Activated T-helper 2 cell treated with anti-CD3 and anti-CD28 coated beads, Interferon-gamma antibody, Interleukin-2, Interleukin-4, amounts not matched to agents 10 μg/mL and 5 μg/mL and 100 μg/mL, durations not matched to agents 14 hours and 24 hours and 36 hours (primary cell): Measurements from ENCODE around the gene ZNF581. TPM values are rescaled to one million over a fixed set of nuclear protein-coding genes. Genes with fewer than 3 reads are reported as not detected.

Experiments
- DNase-seq: peaks from one replicate; pipeline ENCODE4 v3.0.0; 2021; ENCODE audit warnings: low spot score
- H3K27ac Mint-ChIP-seq: one replicate; pipeline ENCODE4 v1.8.0; 2021; ENCODE audit warnings: mixed read lengths
- H3K27me3 Mint-ChIP-seq: one replicate; pipeline ENCODE4 v1.8.0; 2021; ENCODE audit warnings: low read depth, mixed read lengths
- H3K36me3 Mint-ChIP-seq: one replicate; pipeline ENCODE4 v1.8.0; 2021; ENCODE audit warnings: low read depth, mixed read lengths
- H3K4me1 Mint-ChIP-seq: one replicate; pipeline ENCODE4 v1.8.0; 2021; ENCODE audit warnings: low read depth, mixed read lengths
- H3K4me3 Mint-ChIP-seq: one replicate; pipeline ENCODE4 v1.8.0; 2021; ENCODE audit warnings: low read depth, mild to moderate bottlenecking, moderate library complexity, mixed read lengths
- H3K9me3 Mint-ChIP-seq: one replicate; pipeline ENCODE4 v1.8.0; 2021; ENCODE audit warnings: mixed read lengths
- intact Hi-C: fragments of 100-400 bp; cut with micrococcal nuclease; formaldehyde crosslinking; loops from one replicate; pipeline ENCODE4 v1.15.1; 2023
- total RNA-seq: library from RNA; stranded (reverse); gene quantifications from 2 replicates; pipeline ENCODE4 v1.2.3, GENCODE V29; 2022

The ZNF581 gene, protein sequence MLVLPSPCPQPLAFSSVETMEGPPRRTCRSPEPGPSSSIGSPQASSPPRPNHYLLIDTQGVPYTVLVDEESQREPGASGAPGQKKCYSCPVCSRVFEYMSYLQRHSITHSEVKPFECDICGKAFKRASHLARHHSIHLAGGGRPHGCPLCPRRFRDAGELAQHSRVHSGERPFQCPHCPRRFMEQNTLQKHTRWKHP
- total RNA-seq = 26.6 and 27.0 TPM in 2 replicates

DNA sequence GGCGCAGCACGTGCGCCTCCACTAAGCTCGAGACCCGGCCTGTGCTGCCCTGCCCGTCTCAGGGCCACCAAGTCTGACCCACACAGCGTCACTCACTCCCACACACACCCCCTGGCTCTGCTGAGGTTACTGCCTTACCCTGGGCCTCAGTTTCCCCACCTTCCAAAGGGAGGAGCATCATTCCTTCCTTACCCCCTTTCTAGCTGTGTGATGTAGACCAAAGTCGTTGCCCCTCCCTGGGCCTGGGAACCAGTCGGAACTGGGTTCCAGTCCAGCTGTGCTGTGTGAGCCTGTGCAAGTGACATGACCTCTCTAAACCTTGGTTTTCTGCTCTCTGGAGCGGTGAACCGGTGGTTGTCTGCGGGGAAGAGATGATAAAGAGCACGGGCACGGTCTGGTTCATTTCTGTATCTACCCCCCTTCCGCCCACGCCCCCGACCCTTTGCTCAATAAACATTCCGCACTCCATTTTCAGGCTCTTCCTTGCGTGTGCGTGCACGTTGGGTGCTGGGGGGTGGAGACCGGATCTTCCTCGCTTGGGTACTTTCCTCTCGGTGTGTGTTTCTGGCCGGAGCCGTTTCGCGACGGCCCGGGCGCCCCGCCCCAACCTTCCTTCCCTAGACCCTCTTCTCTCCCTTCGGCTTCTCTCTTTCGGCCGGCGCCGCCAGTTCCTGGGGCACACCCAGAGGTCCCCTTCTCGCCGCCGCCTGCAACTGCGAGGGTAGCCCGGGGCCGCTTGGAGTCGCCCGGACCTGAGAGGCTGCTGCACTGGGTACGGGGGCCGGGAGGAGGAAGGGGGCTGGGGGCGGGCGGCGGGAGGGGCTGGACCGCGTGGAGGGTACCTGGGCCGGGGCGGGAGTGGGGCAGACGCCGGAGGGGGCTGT is at the start of gene ZNF581:
ZNF581 (plus strand) TSS at position 647 of the 884 bp plus-strand sequence. CDS start 923 bp downstream, outside the sequence.
- Mint-ChIP-seq H3K27me3 (no peaks in the 10 kb centered on the region), H3K9me3 (no peaks in the 10 kb centered on the region), H3K4me1 (peaks cover 36% of the 10 kb centered on the region), H3K4me3 (peak within 1 kb of the TSS; percentile 99), H3K27ac (peak within 1 kb of the TSS; percentile 97), H3K36me3 (peaks cover 58% of the 10 kb centered on the region)
- peak; percentile 77 for DNase-seq
- intact Hi-C loops = loop anchor here (1.0 to 10.0 kb wide), 6 partner anchors 8 to 388 kb away; partner anchors contain the start of genes EPN1, FIZ1, PPP6R1 and RPL28

DNA sequence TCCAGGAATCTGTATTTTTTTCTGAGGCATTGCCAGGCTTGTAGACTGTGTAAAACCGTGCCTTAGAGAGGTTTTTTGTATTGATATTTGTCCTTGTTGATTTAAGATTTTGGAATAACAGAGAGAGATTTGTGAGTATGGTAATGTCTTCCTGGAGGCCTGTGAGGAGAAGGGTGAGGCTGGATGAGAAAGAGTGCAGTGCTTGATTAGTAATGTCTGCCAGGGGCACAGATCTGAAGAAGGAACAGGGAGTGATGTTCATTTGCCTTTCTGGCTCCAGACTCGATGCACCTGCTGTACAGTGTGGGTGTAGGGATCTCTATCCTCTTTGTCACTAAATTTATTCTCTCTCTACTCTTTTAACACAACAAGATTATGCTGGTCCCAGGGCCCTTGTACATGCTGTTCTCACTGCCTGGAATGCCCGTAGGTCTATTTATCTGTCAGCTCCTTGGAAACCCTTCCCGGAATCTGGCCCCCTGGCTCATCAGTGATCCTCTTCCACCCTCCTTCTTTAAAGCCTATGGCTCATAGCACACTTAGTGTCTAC is 48.4 kb upstream of the ZNF581 start:
- DNase-seq = no peak
- Mint-ChIP-seq H3K9me3 (no peaks in the 10 kb centered on the region), H3K27me3 (no peaks in the 10 kb centered on the region), H3K27ac (no peak overlapping the region), H3K4me1 (peaks cover 7% of the 10 kb centered on the region), H3K36me3 (peaks cover 49% of the 10 kb centered on the region), H3K4me3 (no peak overlapping the region)
- intact Hi-C loops = no loop called here

DNA sequence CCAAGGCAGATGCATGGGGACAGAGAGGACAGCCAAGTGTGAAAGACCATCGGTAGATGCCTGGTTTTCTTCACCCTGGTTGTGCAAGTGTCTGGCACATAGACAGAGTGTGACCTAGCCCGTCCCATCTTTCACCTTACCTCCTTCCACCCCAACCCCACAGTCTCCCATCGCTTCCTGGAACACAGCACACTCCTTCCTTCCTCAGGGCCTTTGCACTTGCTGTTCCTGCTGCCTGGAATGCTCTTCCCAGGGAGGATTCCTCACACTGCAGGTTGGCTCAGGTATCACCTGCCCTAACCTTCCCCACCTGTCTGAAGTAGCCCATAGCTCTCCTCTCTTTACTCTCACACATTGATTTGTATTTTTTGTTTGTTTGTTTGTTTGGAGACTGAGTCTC is 47.1 kb upstream of the ZNF581 start:
- Mint-ChIP-seq H3K4me3 (no peak overlapping the region), H3K9me3 (no peaks in the 10 kb centered on the region), H3K27me3 (no peaks in the 10 kb centered on the region), H3K27ac (no peak overlapping the region), H3K36me3 (peaks cover 47% of the 10 kb centered on the region), H3K4me1 (peaks cover 12% of the 10 kb centered on the region)
- intact Hi-C loops = no loop called here
- no peak for DNase-seq

DNA sequence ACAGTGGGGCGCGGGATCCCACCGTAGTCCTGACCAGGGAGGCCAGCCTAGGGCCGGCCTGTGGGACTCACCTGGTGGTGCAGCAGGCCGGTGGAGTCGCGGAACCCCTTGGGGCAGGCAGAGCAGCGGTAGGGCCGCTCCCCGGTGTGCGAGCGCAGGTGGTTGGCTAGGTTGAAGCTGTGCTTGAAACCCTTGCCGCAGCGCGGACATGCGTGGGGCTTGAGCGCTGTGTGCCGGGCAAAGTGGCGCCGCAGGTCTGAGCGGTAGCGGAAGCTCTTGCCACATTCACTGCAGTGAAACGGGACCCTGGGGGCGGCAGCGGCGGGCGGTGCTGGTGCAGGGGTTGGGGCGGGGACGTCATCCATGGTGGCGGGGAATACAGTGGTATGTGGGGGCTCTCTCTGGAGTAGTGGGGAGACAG is 45.9 kb upstream of the ZNF581 start:
- Mint-ChIP-seq H3K27me3 (no peaks in the 10 kb centered on the region), H3K4me3 (no peak overlapping the region), H3K4me1 (peaks cover 16% of the 10 kb centered on the region), H3K9me3 (no peaks in the 10 kb centered on the region), H3K27ac (no peak overlapping the region), H3K36me3 (peaks cover 43% of the 10 kb centered on the region)
- DNase-seq = no peak
- intact Hi-C loops = no loop called here

DNA sequence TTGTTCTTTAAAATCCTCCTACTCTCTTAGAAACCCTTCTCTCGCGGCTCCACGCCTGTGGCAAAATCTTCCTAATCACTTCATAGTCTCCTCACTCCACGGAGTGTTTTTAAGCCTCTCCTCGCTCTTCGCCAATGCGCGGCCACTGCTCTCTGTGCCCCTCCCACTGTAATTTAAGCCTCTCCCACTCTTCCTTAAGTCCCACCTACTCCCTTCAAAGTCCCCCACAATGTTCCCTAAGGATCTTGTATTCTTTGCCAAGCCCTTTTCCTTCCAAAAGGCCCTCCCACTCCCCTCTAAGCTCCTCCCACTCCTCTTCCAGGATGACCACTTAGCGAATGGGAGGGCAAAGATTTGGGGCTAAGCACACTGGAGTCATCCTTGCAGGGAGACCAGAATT is 45.4 kb upstream of the ZNF581 start:
- Mint-ChIP-seq H3K27me3 (no peaks in the 10 kb centered on the region), H3K9me3 (no peaks in the 10 kb centered on the region), H3K36me3 (peaks cover 43% of the 10 kb centered on the region), H3K4me3 (no peak overlapping the region), H3K4me1 (peaks cover 16% of the 10 kb centered on the region), H3K27ac (no peak overlapping the region)
- no peak for DNase-seq
- intact Hi-C loops = loop anchor here (2.0 kb wide), 1 partner anchor 317 kb away; the partner anchor contains the start of gene HSPBP1

DNA sequence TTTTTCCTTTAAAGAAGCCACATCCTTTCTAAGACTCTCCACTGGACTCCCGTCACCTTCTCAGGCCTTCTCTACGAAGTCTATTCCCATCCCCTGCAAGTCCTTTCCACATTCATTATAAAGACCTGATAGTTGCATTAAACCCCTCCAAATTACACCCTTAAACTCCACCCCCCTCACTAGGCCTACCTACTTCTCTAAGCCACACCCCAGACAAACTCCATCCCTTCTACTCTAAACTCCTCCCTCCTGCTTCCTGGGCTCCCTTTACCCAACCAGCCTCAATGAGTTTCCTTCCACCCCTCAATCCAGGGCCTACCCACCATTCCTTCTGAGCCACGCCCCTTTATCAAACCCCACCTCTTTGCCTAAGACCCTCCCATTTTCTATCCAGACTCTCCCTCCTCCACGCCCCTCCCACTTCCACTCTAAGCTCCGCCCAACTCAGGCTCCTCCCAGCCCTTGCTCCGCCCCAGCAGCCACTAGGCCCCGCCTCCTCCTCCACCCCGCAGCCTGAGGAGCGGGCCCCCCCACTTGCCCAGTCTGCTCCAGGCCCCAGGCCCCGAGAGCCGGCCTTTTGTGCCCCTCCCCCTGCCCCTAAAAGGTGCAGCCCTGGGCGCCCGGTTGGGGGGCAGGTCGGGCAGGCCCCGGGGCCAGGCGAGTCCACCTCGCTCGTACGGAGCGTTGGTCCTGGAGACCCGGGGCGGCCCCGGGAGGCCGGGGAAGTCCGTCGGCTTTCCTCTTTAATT is 44.6 kb upstream of the ZNF581 start:
- peak; percentile 94 for DNase-seq
- H3K27me3 Mint-ChIP-seq = no peaks in the 10 kb centered on the region
- H3K9me3 Mint-ChIP-seq = no peaks in the 10 kb centered on the region
- intact Hi-C loops = loop anchor here (1.0 to 2.0 kb wide), 7 partner anchors 12 to 318 kb away; partner anchors contain the start of genes HSPBP1, KMT5C, ZNF579 and ZNF581
- H3K4me3 Mint-ChIP-seq = peak overlapping the region; percentile 96
- H3K4me1 Mint-ChIP-seq = peaks cover 21% of the 10 kb centered on the region
- H3K27ac Mint-ChIP-seq = peak overlapping the region; percentile 98
- peaks cover 45% of the 10 kb centered on the region for H3K36me3 Mint-ChIP-seq

DNA sequence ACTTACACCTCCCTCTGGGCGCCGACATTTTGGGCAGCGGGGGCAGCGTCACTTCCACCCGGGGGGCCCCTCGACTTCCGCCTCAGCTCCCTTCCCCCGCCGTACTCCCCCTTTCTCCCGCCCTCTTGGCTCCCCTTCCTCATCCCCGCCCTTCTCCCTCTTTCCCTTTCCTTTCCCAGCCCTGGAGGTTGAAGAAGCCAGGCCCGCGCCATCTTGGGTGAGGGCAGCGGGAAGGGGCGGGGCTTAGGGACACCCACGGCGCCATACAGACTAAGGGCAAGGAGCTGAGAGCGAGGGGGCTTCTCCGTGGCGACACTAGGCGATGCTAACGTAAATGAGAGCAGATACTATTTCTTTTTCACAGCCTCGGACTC is 44.0 kb upstream of the ZNF581 start, which contains the start of gene FIZ1:
FIZ1 (minus strand) TSS at position 50 of the 374 bp plus-strand sequence. CDS start 1,652 bp downstream, outside the sequence.
- peaks cover 43% of the 10 kb centered on the region for H3K36me3 Mint-ChIP-seq
- intact Hi-C loops = loop anchor here (1.0 to 2.0 kb wide), 7 partner anchors 12 to 319 kb away; partner anchors contain the start of genes HSPBP1, KMT5C, ZNF579 and ZNF581

DNA sequence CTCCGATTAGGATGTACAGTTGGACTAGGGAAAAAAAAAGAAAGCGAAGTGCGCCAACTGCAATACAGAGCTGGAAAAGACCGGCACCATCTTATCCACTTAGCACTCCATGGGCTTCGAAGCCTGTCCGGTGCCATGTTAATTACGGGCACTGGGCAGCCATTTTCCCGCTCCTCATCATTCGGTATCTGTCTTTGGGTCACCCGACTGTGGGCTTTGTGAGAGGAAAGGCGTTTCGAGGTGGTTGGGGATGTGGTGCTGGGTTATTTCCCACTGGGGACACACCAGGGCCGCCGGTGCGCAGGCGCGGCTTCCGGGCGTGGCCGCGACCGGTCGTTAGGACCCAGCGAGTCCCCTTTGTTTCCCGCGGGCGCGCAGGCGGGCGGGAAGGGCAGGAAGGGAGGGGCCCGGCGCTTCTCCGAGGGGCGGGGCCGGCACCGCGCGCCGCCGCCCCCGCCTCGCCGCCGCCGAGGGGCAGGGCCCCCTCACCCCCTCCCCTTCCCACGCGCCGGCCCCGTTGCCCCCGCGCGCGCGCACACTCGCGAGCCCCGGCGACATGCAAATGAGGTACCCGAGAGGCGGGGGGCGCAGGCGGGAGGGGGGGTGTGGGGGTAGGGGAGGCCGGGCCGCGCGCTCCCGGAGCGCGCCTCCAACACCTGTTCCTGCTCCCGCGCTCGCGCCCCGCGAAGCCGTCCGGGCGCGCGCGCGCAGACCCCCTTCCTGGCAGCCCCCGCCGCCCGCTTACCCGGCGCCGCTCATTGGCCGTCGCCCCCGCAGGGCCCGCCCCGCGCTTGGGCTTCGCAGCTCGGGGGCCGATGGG is 43.4 kb upstream of the ZNF581 start, which contains the start of gene ZNF524:
ZNF524 (plus strand) TSS at position 447 of the 820 bp plus-strand sequence. CDS start 1,825 bp downstream, outside the sequence.
- H3K4me1 Mint-ChIP-seq = peaks cover 25% of the 10 kb centered on the region
- H3K36me3 Mint-ChIP-seq = peaks cover 38% of the 10 kb centered on the region
- peak within 1 kb of the TSS; percentile 98 for H3K27ac Mint-ChIP-seq
- intact Hi-C loops = loop anchor here (1.0 to 10.0 kb wide), 8 partner anchors 13 to 319 kb away; partner anchors contain the start of genes HSPBP1, KMT5C, RPL28 and TMEM238
- H3K27me3 Mint-ChIP-seq = no peaks in the 10 kb centered on the region
- H3K9me3 Mint-ChIP-seq = no peaks in the 10 kb centered on the region
- peak within 1 kb of the TSS; percentile 96 for H3K4me3 Mint-ChIP-seq
- DNase-seq = peak; percentile 82

More for the DNA sequence above, 44.0 kb upstream of the ZNF581 start, which contains the start of gene FIZ1:
- peak; percentile 94 for DNase-seq
- no peaks in the 10 kb centered on the region for H3K9me3 Mint-ChIP-seq
- no peaks in the 10 kb centered on the region for H3K27me3 Mint-ChIP-seq
- peak within 1 kb of the TSS; percentile 96 for H3K4me3 Mint-ChIP-seq
- H3K27ac Mint-ChIP-seq = peak within 1 kb of the TSS; percentile 98
- peaks cover 22% of the 10 kb centered on the region for H3K4me1 Mint-ChIP-seq

DNA sequence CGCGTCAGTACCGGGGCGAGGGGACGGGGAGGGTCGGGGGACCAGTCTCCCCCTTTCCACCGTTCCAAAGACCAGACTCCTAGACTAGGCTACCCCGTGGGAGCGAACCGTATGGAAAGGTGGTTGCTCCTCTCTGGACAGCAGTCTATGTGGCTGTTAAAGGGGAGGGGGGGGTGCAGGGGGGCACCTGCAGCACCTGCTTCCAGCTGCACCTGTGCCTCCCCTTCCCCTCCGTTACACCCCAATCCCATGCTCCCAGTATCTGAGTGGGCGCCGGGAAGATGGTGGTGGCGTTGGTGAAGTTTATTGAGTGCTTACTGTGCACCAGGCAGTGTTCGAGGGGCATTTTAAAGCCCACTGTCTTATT is 42.8 kb upstream of the ZNF581 start:
- intact Hi-C loops = loop anchor here (10.0 kb wide), 1 partner anchor 216 kb away; the partner anchor contains the start of genes RPL28 and TMEM238
- no peak for DNase-seq
- peak overlapping the region; percentile 56 for H3K27ac Mint-ChIP-seq
- no peaks in the 10 kb centered on the region for H3K27me3 Mint-ChIP-seq
- peaks cover 25% of the 10 kb centered on the region for H3K4me1 Mint-ChIP-seq
- H3K9me3 Mint-ChIP-seq = no peaks in the 10 kb centered on the region
- peaks cover 32% of the 10 kb centered on the region for H3K36me3 Mint-ChIP-seq
- peak overlapping the region; percentile 85 for H3K4me3 Mint-ChIP-seq

DNA sequence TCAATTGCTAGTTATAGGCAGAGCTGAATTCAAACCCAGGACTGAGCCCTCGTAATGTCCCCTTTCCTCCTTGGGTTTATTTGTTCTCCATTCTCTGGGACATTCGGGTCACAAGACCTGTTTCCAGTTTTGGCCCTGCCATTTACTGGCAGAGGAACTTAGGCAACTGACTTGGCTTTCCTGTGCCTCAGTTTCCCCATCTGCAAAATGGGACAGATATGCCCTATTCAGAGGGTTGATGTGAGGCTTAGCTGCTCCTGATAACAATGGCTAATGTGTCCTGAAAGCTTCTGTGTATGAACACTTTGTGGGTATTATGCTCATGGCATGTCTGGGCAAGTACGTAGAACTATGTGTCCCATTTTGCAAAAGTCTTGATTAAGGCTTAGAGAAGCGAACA is 42.4 kb upstream of the ZNF581 start:
- Mint-ChIP-seq H3K27me3 (no peaks in the 10 kb centered on the region), H3K4me3 (peak overlapping the region; percentile 85), H3K27ac (peak overlapping the region; percentile 82), H3K36me3 (peaks cover 28% of the 10 kb centered on the region), H3K9me3 (no peaks in the 10 kb centered on the region), H3K4me1 (peaks cover 25% of the 10 kb centered on the region)
- DNase-seq = no peak
- intact Hi-C loops = loop anchor here (10.0 kb wide), 1 partner anchor 216 kb away; the partner anchor contains the start of genes RPL28 and TMEM238
